HepG2 (cell line): ENCODE measurements around the gene PC. TPM values are rescaled to one million over a fixed set of nuclear protein-coding genes. Genes with fewer than 3 reads are reported as not detected.
A peak's percentile ranks its signal among the peaks of the same experiment; 100 is the strongest.

Source experiments
- CHD4 ChIP-seq: fragments of 200-600 bp; sonication (generic); IDR thresholded peaks from 2 replicates; pipeline ENCODE4 v1.7.0; 2017; ENCODE audit warnings: mild to moderate bottlenecking, low read length, borderline replicate concordance
- FLYWCH1 ChIP-seq: sonication (generic); formaldehyde crosslinking; IDR thresholded peaks from 2 replicates; pipeline ENCODE4 v1.8.1; 2023; ENCODE audit warnings: mild to moderate bottlenecking, missing genetic modification reagents
- NFKB2 ChIP-seq: sonication (generic); formaldehyde crosslinking; IDR thresholded peaks from 2 replicates; pipeline ENCODE4 v1.4.0; 2020; ENCODE audit warnings: missing genetic modification reagents, borderline replicate concordance
- RFXANK ChIP-seq: IDR thresholded peaks from 2 replicates; pipeline ENCODE4 v1.6.1; 2016
- SALL2 ChIP-seq: sonication (generic); formaldehyde crosslinking; IDR thresholded peaks from 2 replicates; pipeline ENCODE4 v1.8.1; 2023; ENCODE audit warnings: mild to moderate bottlenecking, missing genetic modification reagents, inconsistent platforms
- SUZ12 ChIP-seq: fragments of 150-350 bp; IDR thresholded peaks from 2 replicates; pipeline ENCODE4 v1.6.1; 2014; ENCODE audit warnings: low read depth, low read length
- ZBTB3 ChIP-seq: sonication (generic); formaldehyde crosslinking; IDR thresholded peaks from 2 replicates; pipeline ENCODE4 v1.4.0; 2020; ENCODE audit warnings: low read depth, mild to moderate bottlenecking, moderate library complexity, missing genetic modification reagents, borderline replicate concordance
- ZBTB8A ChIP-seq: sonication (generic); formaldehyde crosslinking; IDR thresholded peaks from 2 replicates; pipeline ENCODE4 v1.4.0; 2020; ENCODE audit warnings: mild to moderate bottlenecking, low read depth, missing genetic modification reagents, borderline replicate concordance
- polyA plus RNA-seq, 8 experiments: library from polyadenylated mRNA; depleted of rRNA in 3 of 8; stranded (reverse) in 7 of 8; unstranded in 1 of 8; fragments of >200 nt; fragmentation: Illumina TruSeq in 4 of 8; extraction: Trizol in 4 of 8; gene quantifications; 2 replicates each; pipeline versions ENCODE4 v1.2.1 to v1.2.3, GENCODE V29; 2011 to 2016; ENCODE audit warnings: low read depth in 4 of 8, missing spikeins in 1 of 8, mixed read lengths in 1 of 8; ENCODE audit not compliant: insufficient read depth in 1 of 8
- total RNA-seq, 5 experiments: library from RNA; depleted of rRNA; stranded (reverse); fragments of >200 nt; fragmentation: Illumina TruSeq; extraction: Trizol; gene quantifications; 2 replicates each; pipeline ENCODE4 v1.2.3, GENCODE V29; 2016; ENCODE audit warnings: low read depth in 1 of 5
- TF ChIP-seq, protein P1 (sequence below): sonication (generic); formaldehyde crosslinking; IDR thresholded peaks from 2 replicates; pipeline ENCODE4 v1.4.0; 2020; ENCODE audit warnings: missing genetic modification reagents, borderline replicate concordance
- TF ChIP-seq, protein P2 (sequence below): sonication (generic); formaldehyde crosslinking; IDR thresholded peaks from 2 replicates; pipeline ENCODE4 v1.5.0; 2020; ENCODE audit warnings: mild to moderate bottlenecking, missing genetic modification reagents, borderline replicate concordance
- TF ChIP-seq, protein P3 (sequence below): sonication (generic); formaldehyde crosslinking; IDR thresholded peaks from 2 replicates; pipeline ENCODE4 v1.9.0; 2022; ENCODE audit warnings: low read depth, missing genetic modification reagents
- TF ChIP-seq, protein P4 (sequence below): sonication (generic); formaldehyde crosslinking; IDR thresholded peaks from 2 replicates; pipeline ENCODE4 v1.5.1; 2020; ENCODE audit warnings: mild to moderate bottlenecking, missing genetic modification reagents

Gene PC
- total and polyA plus RNA-seq, 2 of the 13 experiments (the other 11 are each of a cell fraction or from before 2014, with no cell fraction given) = 29.0 to 39.0 TPM

DNA sequence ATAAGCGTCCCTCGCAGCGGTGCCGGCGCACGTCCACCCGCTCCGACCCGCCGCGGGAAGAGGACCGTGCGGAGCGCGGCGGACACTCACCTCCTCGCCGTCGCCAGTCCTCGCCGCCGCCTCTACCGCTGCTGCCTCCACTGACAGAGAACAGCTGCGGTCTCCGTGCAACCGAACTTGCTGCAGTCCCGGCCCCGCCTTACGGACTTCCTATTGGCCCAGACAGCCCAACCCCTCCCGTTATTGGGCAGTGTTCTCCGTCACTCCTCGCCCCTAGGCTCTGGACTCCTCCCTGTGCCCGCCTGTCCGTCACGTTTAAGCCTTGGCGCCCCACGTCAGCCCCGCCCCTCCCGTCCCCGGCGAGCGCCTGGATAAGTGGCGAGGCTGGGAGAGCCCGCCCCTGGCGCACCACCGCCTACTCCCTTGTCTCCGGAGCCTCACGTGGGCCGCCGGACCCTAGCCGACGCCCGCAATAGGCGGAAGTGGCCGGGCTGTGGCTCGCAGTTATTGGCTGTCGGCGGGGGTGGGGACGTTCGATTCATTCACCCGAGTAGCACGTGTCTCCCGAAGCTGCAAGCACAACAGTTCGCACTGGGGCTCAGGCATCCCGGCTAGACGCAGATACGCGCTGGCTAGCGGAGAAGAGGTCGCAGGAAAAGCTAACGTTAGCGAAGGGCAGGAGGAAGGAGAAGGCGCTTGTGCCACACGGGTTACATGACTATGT, at the start of gene PC (continued):
- TF ChIP-seq, protein P1, sequence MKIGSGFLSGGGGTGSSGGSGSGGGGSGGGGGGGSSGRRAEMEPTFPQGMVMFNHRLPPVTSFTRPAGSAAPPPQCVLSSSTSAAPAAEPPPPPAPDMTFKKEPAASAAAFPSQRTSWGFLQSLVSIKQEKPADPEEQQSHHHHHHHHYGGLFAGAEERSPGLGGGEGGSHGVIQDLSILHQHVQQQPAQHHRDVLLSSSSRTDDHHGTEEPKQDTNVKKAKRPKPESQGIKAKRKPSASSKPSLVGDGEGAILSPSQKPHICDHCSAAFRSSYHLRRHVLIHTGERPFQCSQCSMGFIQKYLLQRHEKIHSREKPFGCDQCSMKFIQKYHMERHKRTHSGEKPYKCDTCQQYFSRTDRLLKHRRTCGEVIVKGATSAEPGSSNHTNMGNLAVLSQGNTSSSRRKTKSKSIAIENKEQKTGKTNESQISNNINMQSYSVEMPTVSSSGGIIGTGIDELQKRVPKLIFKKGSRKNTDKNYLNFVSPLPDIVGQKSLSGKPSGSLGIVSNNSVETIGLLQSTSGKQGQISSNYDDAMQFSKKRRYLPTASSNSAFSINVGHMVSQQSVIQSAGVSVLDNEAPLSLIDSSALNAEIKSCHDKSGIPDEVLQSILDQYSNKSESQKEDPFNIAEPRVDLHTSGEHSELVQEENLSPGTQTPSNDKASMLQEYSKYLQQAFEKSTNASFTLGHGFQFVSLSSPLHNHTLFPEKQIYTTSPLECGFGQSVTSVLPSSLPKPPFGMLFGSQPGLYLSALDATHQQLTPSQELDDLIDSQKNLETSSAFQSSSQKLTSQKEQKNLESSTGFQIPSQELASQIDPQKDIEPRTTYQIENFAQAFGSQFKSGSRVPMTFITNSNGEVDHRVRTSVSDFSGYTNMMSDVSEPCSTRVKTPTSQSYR (CRISPR knock-in tag) = peak; percentile 46
- TF ChIP-seq, protein P2, sequence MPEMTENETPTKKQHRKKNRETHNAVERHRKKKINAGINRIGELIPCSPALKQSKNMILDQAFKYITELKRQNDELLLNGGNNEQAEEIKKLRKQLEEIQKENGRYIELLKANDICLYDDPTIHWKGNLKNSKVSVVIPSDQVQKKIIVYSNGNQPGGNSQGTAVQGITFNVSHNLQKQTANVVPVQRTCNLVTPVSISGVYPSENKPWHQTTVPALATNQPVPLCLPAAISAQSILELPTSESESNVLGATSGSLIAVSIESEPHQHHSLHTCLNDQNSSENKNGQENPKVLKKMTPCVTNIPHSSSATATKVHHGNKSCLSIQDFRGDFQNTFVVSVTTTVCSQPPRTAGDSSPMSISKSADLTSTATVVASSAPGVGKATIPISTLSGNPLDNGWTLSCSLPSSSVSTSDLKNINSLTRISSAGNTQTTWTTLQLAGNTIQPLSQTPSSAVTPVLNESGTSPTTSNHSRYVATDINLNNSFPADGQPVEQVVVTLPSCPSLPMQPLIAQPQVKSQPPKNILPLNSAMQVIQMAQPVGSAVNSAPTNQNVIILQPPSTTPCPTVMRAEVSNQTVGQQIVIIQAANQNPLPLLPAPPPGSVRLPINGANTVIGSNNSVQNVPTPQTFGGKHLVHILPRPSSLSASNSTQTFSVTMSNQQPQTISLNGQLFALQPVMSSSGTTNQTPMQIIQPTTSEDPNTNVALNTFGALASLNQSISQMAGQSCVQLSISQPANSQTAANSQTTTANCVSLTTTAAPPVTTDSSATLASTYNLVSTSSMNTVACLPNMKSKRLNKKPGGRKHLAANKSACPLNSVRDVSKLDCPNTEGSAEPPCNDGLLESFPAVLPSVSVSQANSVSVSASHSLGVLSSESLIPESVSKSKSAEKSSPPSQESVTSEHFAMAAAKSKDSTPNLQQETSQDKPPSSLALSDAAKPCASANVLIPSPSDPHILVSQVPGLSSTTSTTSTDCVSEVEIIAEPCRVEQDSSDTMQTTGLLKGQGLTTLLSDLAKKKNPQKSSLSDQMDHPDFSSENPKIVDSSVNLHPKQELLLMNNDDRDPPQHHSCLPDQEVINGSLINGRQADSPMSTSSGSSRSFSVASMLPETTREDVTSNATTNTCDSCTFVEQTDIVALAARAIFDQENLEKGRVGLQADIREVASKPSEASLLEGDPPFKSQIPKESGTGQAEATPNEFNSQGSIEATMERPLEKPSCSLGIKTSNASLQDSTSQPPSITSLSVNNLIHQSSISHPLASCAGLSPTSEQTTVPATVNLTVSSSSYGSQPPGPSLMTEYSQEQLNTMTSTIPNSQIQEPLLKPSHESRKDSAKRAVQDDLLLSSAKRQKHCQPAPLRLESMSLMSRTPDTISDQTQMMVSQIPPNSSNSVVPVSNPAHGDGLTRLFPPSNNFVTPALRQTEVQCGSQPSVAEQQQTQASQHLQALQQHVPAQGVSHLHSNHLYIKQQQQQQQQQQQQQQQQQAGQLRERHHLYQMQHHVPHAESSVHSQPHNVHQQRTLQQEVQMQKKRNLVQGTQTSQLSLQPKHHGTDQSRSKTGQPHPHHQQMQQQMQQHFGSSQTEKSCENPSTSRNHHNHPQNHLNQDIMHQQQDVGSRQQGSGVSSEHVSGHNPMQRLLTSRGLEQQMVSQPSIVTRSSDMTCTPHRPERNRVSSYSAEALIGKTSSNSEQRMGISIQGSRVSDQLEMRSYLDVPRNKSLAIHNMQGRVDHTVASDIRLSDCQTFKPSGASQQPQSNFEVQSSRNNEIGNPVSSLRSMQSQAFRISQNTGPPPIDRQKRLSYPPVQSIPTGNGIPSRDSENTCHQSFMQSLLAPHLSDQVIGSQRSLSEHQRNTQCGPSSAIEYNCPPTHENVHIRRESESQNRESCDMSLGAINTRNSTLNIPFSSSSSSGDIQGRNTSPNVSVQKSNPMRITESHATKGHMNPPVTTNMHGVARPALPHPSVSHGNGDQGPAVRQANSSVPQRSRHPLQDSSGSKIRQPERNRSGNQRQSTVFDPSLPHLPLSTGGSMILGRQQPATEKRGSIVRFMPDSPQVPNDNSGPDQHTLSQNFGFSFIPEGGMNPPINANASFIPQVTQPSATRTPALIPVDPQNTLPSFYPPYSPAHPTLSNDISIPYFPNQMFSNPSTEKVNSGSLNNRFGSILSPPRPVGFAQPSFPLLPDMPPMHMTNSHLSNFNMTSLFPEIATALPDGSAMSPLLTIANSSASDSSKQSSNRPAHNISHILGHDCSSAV (CRISPR knock-in tag) = 0 out of 2 replicates have a peak, but pooled peaks have one; percentile 36
- TF ChIP-seq ZBTB3 (CRISPR knock-in tag) (no peak), RFXANK (CRISPR knock-in tag) (peak; percentile 51; the same call in 1 of the 2 replicates), FLYWCH1 (CRISPR knock-in tag) (peak; percentile 98), ZBTB8A (CRISPR knock-in tag) (no peak), SUZ12 (no peak), NFKB2 (CRISPR knock-in tag) (peak; percentile 50; the same call in 1 of the 2 replicates), CHD4 (no peak), SALL2 (CRISPR knock-in tag) (peak; percentile 89; the same call in 1 of the 2 replicates)
- TF ChIP-seq, protein P3, sequence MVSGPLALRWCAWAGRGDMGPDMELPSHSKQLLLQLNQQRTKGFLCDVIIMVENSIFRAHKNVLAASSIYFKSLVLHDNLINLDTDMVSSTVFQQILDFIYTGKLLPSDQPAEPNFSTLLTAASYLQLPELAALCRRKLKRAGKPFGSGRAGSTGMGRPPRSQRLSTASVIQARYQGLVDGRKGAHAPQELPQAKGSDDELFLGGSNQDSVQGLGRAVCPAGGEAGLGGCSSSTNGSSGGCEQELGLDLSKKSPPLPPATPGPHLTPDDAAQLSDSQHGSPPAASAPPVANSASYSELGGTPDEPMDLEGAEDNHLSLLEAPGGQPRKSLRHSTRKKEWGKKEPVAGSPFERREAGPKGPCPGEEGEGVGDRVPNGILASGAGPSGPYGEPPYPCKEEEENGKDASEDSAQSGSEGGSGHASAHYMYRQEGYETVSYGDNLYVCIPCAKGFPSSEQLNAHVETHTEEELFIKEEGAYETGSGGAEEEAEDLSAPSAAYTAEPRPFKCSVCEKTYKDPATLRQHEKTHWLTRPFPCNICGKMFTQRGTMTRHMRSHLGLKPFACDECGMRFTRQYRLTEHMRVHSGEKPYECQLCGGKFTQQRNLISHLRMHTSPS = no peak
- TF ChIP-seq, protein P4, sequence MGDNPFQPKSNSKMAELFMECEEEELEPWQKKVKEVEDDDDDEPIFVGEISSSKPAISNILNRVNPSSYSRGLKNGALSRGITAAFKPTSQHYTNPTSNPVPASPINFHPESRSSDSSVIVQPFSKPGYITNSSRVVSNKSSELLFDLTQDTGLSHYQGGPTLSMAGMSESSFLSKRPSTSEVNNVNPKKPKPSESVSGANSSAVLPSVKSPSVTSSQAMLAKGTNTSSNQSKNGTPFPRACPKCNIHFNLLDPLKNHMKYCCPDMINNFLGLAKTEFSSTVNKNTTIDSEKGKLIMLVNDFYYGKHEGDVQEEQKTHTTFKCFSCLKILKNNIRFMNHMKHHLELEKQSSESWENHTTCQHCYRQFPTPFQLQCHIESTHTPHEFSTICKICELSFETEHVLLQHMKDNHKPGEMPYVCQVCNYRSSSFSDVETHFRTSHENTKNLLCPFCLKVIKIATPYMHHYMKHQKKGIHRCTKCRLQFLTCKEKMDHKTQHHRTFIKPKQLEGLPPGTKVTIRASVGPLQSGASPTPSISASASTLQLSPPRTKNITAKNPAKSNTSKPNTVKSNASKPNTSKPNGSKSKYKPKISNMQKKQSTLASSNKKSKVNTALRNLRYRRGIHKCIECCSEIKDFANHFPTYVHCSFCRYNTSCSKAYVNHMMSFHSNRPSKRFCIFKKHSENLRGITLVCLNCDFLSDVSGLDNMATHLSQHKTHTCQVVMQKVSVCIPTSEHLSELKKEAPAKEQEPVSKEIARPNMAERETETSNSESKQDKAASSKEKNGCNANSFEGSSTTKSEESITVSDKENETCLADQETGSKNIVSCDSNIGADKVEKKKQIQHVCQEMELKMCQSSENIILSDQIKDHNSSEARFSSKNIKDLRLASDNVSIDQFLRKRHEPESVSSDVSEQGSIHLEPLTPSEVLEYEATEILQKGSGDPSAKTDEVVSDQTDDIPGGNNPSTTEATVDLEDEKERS (CRISPR knock-in tag) = peak; percentile 70; the same call in 1 of the 2 replicates
